ENCODE results near the gene NUP205. TPM values are rescaled to one million over a fixed set of nuclear protein-coding genes. Genes with fewer than 3 reads are reported as not detected.

The NUP205 gene
- total RNA-seq: 62.5 and 70.3 TPM in 2 replicates
- total RNA-seq (2013): 55.8 TPM
- 31.4 and 36.3 TPM in 2 replicates for polyA plus RNA-seq
- polyA minus RNA-seq: 26.0 and 31.5 TPM in 2 replicates

DNA sequence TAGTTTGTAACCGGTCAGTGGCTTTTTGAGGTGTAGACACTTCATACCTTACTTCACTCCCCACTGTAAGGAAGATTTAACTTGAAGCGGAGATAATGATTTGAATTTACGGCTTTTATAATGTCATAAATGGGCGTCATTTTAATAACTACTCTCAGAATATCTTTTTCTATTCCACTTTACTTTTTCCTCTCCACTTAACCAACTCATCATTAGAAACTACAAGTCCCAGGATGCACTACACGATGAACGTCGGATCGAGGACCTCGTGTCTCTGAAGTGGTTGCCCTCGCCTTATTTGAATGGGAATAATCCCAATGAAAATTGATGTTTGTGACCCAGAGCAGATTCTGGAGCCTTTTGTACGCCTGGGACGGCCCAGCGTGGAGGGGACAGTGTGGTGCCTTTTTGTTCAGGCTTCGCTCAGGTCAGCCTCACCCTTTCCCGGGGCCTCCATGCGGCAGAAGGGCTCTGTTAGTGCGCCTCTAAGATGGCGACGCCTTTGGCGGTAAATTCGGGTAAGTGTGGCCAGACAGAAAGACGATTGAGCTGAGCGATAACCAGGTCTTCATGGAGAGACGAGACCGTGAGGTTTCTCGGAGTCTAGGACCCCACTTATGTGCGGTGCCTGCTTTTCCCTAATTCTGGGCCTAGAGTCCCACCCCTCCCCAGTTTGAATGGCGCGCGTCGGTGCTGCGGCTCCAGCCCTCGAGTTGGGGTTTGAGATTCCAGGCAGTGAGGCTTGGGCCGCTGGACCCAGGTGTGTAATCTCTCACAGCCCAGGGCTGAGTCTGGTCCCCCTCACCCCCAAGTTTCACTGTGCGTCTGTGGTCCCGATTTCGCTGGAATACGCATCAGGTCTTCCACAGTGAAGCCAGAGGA lies at the start of gene NUP205:
Gene NUP205, plus strand, starts transcription at position 463 of the 882 bp plus-strand sequence. Its CDS starts 28 bp downstream, at position 491.
- no peaks in the 10 kb centered on the region for H3K9me3 ChIP-seq (ENCODE audit: control extremely low read depth in 1 of 3, control insufficient read depth in 2 of 3, insufficient read depth in 1 of 3, low read length in 2 of 3)
- Mint-ChIP-seq H3K4me1 (peaks cover 14% of the 10 kb centered on the region), H3K9me3 (ENCODE audit: insufficient read depth) (no peaks in the 10 kb centered on the region), H3K27me3 (peaks cover 5% of the 10 kb centered on the region), H3K27ac (peak within 1 kb of the TSS; percentile 70), H3K4me3 (peak within 1 kb of the TSS; percentile 62)
- ChIA-PET POLR2A (no interaction called here), CTCF (interaction anchor here (1.1 kb wide), 1 partner anchor 48 kb away, joined by 4 read pairs; the partner anchor contains the start of gene CNOT4)
- intact Hi-C loops (cut with micrococcal nuclease): loop anchor here (1.0 to 5.0 kb wide), 9 partner anchors 47 to 1430 kb away; partner anchors contain the start of genes AGBL3, AKR1B1, CNOT4 and LRGUK
- no peaks in the 10 kb centered on the region for H3K36me3 ChIP-seq (replicated peaks in 1 of 2; ENCODE audit: control extremely low read depth in 1 of 2, control insufficient read depth in 1 of 2, extremely low read depth in 1 of 2, insufficient read depth in 2 of 2, low read length in 1 of 2)
- H3K27ac ChIP-seq (ENCODE audit: low read length in 2 of 2): peak within 1 kb of the TSS; percentile 95 to 98
- ATAC-seq (ENCODE audit: low read depth) (peak; percentile 89), DNase-seq (peak; percentile 95)
- H3K79me2 ChIP-seq (ENCODE audit: control insufficient read depth, insufficient read depth, low read length): peaks cover 41% of the 10 kb centered on the region
- H3K4me1 ChIP-seq (ENCODE audit: control insufficient read depth in 2 of 2, insufficient read depth in 2 of 2, low read length in 2 of 2): peaks cover 3 to 6% of the 10 kb centered on the region in 2 donors
- peak within 1 kb of the TSS; percentile 77 to 100 (median 97) for H3K4me3 ChIP-seq (ENCODE audit: control extremely low read depth in 1 of 5, extremely low read depth in 1 of 5, insufficient read depth in 1 of 5, low read depth in 2 of 5, low read length in 4 of 5)
- H2AFZ ChIP-seq (ENCODE audit: insufficient read depth, low read depth, low read length, poor library complexity, severe bottlenecking): peak within 1 kb of the TSS; percentile 99
- H4K20me1 ChIP-seq (ENCODE audit: control insufficient read depth, insufficient read depth, low read length, poor library complexity, severe bottlenecking): no peaks in the 10 kb centered on the region
- peak within 1 kb of the TSS; percentile 92 for H3K4me2 ChIP-seq (replicated peaks; ENCODE audit: low read depth, low read length, poor library complexity, severe bottlenecking)
- peak within 1 kb of the TSS; percentile 90 for H3K9ac ChIP-seq (ENCODE audit: low read length)
- H3K27me3 ChIP-seq (replicated peaks in 1 of 4; ENCODE audit: control extremely low read depth in 1 of 4, control insufficient read depth in 3 of 4, insufficient read depth in 4 of 4, low read length in 3 of 4): no peaks in the 10 kb centered on the region
- WGBS (ENCODE audit: insufficient coverage): 0% methylated on average over 33 of the region's 38 CpGs
- TF ChIP-seq CTCF (IDR thresholded peaks at IDR 0.05) (no peak), EZH2 (IDR thresholded peaks at IDR 0.05; ENCODE audit: borderline replicate concordance, insufficient read depth, low read depth, low read length, poor library complexity, severe bottlenecking) (no peak)
